Measurements from ENCODE around the gene PTPRD. TPM values are rescaled to one million over a fixed set of nuclear protein-coding genes. Genes with fewer than 3 reads are reported as not detected.

PTPRD gene
- total and polyA plus RNA-seq, 2 of the 4 experiments (the other 2 are of a cell fraction), result 0.07 to 0.18 TPM

DNA sequence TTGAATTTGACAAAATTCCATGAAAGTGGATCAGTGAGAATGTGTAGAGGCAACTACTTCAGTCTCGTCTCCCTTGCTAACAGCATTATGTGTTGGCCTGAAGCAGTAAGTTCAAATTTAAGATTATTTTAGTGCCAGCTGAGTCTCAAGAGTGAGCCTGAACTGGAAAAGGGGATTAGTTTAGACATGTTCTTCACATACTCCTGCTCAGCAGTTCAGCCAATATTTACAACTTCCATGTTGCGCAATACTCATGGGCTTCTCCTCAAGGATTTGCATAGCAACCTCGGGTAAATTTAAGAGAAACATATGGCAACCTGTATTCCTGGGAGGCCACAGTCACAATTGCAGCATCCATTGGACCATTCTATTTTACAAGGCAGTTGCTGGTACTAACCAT is 553.8 kb downstream of the PTPRD start:
- H2AK5ac ChIP-seq (ENCODE audit: low read depth, low read length), result no peak overlapping the region
- TF ChIP-seq CEBPB (IDR thresholded peaks at IDR 0.05; ENCODE audit: low read depth, low read length), result peak; percentile 98
- TF ChIP-seq RAD21 (IDR thresholded peaks at IDR 0.05; ENCODE audit: low read length), result no peak
- no peak for TF ChIP-seq RCOR1 (IDR thresholded peaks at IDR 0.05; ENCODE audit: insufficient replicate concordance, low read length)
- TF ChIP-seq MAZ (IDR thresholded peaks at IDR 0.05; ENCODE audit: borderline replicate concordance, low read depth, low read length), result no peak
- H2AK9ac ChIP-seq (replicated peaks; ENCODE audit: low read depth, low read length, poor library complexity), result no peak overlapping the region
- in situ Hi-C loops (cut with MboI; ENCODE audit: low sequenced_read_pairs), result no loop called here
- H3K79me1 ChIP-seq (ENCODE audit: low read depth in 1 of 2, low read length in 2 of 2), result no peaks in the 10 kb centered on the region
- H3K27ac ChIP-seq (ENCODE audit: insufficient read depth, low read length), result no peak overlapping the region; the same call in 1 of the 2 replicates
- H3K9ac ChIP-seq (ENCODE audit: low read depth, low read length), result no peak overlapping the region
- no peak overlapping the region for H3K14ac ChIP-seq (replicated peaks; ENCODE audit: low read depth, low read length)
- H2AFZ ChIP-seq (replicated peaks; ENCODE audit: low read length, poor library complexity), result no peak overlapping the region
- peak overlapping the region; percentile 47; the same call in 1 of the 2 replicates for H2BK120ac ChIP-seq (ENCODE audit: low read depth, low read length)
- dilution Hi-C loops (cut with HindIII; ENCODE audit: low sequenced_read_pairs, unreplicated experiment), result no loop called here
- no peaks in the 10 kb centered on the region for H3K27me3 ChIP-seq (ENCODE audit: control insufficient read depth, insufficient read depth, low read length)
- intact Hi-C loops (cut with micrococcal nuclease), result no loop called here
- peak overlapping the region; percentile 43 for H2BK5ac ChIP-seq (ENCODE audit: low read depth, low read length, poor library complexity, severe bottlenecking)
- no peak overlapping the region for H3K56ac ChIP-seq (ENCODE audit: extremely low read depth, insufficient read depth, low read length)
- no CpG with 5 or more reads among the region's 3 CpGs for whole genome bisulfite sequencing, 2 experiments (ENCODE audit: extremely low coverage in 2 of 2, insufficient read length in 1 of 2)
- H3K4me3 ChIP-seq (ENCODE audit: insufficient read depth, low read depth, low read length), result no peak overlapping the region
- H3K9me3 ChIP-seq (ENCODE audit: control insufficient read depth, insufficient read depth, low read length), result no peaks in the 10 kb centered on the region
- no peaks in the 10 kb centered on the region for H4K20me1 ChIP-seq (ENCODE audit: insufficient read depth, low read length)
- H3K4me2 ChIP-seq (ENCODE audit: low read depth, low read length), result no peak overlapping the region
- H2BK20ac ChIP-seq (ENCODE audit: low read depth, low read length), result no peak overlapping the region
- no peak overlapping the region for H3K4ac ChIP-seq (ENCODE audit: low read depth, low read length)
- ATAC-seq (ENCODE audit: low read depth), result peak; percentile 44
- H4K91ac ChIP-seq (ENCODE audit: insufficient read depth, low read depth, low read length), result no peak overlapping the region
- H3K9me1 ChIP-seq (ENCODE audit: insufficient read depth, low read length), result no peaks in the 10 kb centered on the region
- peak; percentile 28 for DNase-seq
- H3K18ac ChIP-seq (ENCODE audit: low read depth, low read length), result peak overlapping the region; percentile 65; the same call in 1 of the 2 replicates
- CTCF ChIA-PET, result interaction anchor here (0.6 to 1.2 kb wide), 2 partner anchors 19 to 1973 kb away, joined by 3 to 5 read pairs; no protein-coding TSS in a partner anchor
- BruUV-seq (replicated peaks), result no TSS peak
- H4K8ac ChIP-seq (ENCODE audit: low read depth in 2 of 2, low read length in 2 of 2), result peak overlapping the region in 1 of 2 experiments; percentile 68; a peak in 2 of 4 replicates
- no peaks in the 10 kb centered on the region for H3K4me1 ChIP-seq (ENCODE audit: control insufficient read depth, insufficient read depth, low read length)
- H3K36me3 ChIP-seq (ENCODE audit: control insufficient read depth, insufficient read depth, low read length), result no peaks in the 10 kb centered on the region
- no peak overlapping the region for H2BK15ac ChIP-seq (ENCODE audit: low read depth, low read length)
- no peak overlapping the region for H3K23ac ChIP-seq (ENCODE audit: low read depth, low read length)
- H4K5ac ChIP-seq (ENCODE audit: low read depth, low read length), result peak overlapping the region; percentile 63; the same call in 1 of the 2 replicates
- POLR2A ChIA-PET (ENCODE audit: unreplicated experiment), result no interaction called here
